ENCODE results near the gene WNT2B.

WNT2B gene

DNA sequence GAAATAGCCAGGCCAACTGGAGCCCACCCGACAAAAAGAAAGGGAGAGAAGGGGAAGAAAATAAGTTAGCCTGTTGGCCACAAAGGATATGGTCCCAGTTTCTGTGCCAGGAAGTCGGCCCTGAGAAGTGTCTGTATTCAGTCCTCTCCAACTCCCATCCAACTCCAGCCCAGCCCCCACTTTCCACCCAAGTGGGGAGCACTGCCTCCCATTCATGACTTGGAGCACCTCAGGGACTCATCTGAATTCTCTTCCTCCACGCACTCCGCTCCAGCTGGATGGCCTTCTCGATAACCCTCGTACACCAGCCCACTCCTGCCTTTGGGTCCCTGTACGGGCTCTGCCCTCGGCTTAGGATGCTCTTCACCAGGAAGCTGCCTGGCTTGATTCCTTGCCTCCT, 2.0 kb upstream of the WNT2B start (continued):
- TF ChIP-seq ZNF157 (tag by site-specific recombination; IDR thresholded peaks at IDR 0.05): no peak
- TF ChIP-seq ZNF658 (tag by site-specific recombination; IDR thresholded peaks at IDR 0.05): no peak
- TF ChIP-seq ZNF121 (tag by site-specific recombination; IDR thresholded peaks at IDR 0.05): no peak
- TF ChIP-seq, protein P1, sequence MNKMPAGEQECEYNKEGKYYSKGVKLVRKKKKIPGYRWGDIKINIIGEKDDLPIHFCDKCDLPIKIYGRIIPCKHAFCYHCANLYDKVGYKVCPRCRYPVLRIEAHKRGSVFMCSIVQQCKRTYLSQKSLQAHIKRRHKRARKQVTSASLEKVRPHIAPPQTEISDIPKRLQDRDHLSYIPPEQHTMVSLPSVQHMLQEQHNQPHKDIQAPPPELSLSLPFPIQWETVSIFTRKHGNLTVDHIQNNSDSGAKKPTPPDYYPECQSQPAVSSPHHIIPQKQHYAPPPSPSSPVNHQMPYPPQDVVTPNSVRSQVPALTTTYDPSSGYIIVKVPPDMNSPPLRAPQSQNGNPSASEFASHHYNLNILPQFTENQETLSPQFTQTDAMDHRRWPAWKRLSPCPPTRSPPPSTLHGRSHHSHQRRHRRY (tag by site-specific recombination; IDR thresholded peaks at IDR 0.05): no peak
- TF ChIP-seq, protein P2, sequence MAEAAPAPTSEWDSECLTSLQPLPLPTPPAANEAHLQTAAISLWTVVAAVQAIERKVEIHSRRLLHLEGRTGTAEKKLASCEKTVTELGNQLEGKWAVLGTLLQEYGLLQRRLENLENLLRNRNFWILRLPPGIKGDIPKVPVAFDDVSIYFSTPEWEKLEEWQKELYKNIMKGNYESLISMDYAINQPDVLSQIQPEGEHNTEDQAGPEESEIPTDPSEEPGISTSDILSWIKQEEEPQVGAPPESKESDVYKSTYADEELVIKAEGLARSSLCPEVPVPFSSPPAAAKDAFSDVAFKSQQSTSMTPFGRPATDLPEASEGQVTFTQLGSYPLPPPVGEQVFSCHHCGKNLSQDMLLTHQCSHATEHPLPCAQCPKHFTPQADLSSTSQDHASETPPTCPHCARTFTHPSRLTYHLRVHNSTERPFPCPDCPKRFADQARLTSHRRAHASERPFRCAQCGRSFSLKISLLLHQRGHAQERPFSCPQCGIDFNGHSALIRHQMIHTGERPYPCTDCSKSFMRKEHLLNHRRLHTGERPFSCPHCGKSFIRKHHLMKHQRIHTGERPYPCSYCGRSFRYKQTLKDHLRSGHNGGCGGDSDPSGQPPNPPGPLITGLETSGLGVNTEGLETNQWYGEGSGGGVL (tag by site-specific recombination; IDR thresholded peaks at IDR 0.05): no peak
- TF ChIP-seq WT1 (tag by site-specific recombination; IDR thresholded peaks at IDR 0.05): no peak
- no peak for TF ChIP-seq ZNF211 (tag by site-specific recombination; IDR thresholded peaks at IDR 0.05; ENCODE audit: low read depth)
- no peak for TF ChIP-seq KLF1 (tag by site-specific recombination; IDR thresholded peaks at IDR 0.05)
- TF ChIP-seq SCRT2 (tag by site-specific recombination; IDR thresholded peaks at IDR 0.05): no peak
- TF ChIP-seq, protein P3, sequence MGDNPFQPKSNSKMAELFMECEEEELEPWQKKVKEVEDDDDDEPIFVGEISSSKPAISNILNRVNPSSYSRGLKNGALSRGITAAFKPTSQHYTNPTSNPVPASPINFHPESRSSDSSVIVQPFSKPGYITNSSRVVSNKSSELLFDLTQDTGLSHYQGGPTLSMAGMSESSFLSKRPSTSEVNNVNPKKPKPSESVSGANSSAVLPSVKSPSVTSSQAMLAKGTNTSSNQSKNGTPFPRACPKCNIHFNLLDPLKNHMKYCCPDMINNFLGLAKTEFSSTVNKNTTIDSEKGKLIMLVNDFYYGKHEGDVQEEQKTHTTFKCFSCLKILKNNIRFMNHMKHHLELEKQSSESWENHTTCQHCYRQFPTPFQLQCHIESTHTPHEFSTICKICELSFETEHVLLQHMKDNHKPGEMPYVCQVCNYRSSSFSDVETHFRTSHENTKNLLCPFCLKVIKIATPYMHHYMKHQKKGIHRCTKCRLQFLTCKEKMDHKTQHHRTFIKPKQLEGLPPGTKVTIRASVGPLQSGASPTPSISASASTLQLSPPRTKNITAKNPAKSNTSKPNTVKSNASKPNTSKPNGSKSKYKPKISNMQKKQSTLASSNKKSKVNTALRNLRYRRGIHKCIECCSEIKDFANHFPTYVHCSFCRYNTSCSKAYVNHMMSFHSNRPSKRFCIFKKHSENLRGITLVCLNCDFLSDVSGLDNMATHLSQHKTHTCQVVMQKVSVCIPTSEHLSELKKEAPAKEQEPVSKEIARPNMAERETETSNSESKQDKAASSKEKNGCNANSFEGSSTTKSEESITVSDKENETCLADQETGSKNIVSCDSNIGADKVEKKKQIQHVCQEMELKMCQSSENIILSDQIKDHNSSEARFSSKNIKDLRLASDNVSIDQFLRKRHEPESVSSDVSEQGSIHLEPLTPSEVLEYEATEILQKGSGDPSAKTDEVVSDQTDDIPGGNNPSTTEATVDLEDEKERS (tag by site-specific recombination; IDR thresholded peaks at IDR 0.05): no peak
- TF ChIP-seq, protein P4, sequence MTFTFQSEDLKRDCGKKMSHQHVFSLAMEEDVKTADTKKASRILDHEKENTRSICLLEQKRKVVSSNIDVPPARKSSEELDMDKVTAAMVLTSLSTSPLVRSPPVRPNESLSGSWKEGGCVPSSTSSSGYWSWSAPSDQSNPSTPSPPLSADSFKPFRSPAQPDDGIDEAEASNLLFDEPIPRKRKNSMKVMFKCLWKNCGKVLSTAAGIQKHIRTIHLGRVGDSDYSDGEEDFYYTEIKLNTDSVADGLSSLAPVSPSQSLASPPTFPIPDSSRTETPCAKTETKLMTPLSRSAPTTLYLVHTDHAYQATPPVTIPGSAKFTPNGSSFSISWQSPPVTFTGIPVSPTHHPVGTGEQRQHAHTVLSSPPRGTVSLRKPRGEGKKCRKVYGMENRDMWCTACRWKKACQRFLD (tag by site-specific recombination; IDR thresholded peaks at IDR 0.05): no peak
- no peak for TF ChIP-seq ZNF416 (tag by site-specific recombination; IDR thresholded peaks at IDR 0.05)

DNA sequence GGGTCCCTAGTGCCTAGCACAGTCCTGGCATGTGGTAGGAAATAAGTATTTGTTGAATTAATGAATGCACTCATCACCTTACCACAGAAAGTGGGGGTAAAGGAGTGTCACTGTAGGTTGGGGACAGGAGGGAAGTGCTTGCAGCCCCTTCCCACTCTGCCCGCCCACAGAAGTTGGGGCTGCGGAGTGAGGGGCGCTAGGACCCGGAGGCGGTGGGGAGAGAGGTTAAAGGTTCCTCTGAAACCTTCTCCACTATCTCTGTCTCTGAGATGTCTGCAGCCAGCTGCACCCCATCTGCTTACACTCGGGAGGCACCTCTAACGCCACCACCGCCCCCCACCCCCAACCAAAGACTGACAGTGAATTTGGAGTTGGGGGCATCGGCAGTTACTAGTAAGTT, 1.4 kb upstream of the WNT2B start:
- POLR2A ChIA-PET: interaction anchor here (0.7 kb wide), 1 partner anchor 17 kb away, joined by 4 read pairs; no protein-coding TSS in a partner anchor
- H3K27ac ChIP-seq (ENCODE audit: extremely low read depth, low read depth, low read length): no peak overlapping the region
- H3K36me3 ChIP-seq (ENCODE audit: control insufficient read depth in 2 of 2, insufficient read depth in 1 of 2, low read length in 2 of 2): no peaks in the 10 kb centered on the region
- peak; percentile 42 for TF ChIP-seq EGR2 (tag by site-specific recombination; IDR thresholded peaks at IDR 0.05; ENCODE audit: low read depth)
- TF ChIP-seq ZNF514 (tag by site-specific recombination; IDR thresholded peaks at IDR 0.05): no peak
- TF ChIP-seq ZFHX2 (tag by site-specific recombination; conservative IDR thresholded peaks at IDR 0.05): peak; percentile 55
- no peaks in the 10 kb centered on the region for H3K9me3 ChIP-seq (ENCODE audit: control insufficient read depth, insufficient read depth, low read depth, low read length)
- no peak overlapping the region for H3K4me3 ChIP-seq (ENCODE audit: low read depth, low read length)
- CTCF ChIA-PET: no interaction called here
- no peaks in the 10 kb centered on the region for H3K4me1 ChIP-seq (ENCODE audit: control insufficient read depth, insufficient read depth, low read length)

DNA sequence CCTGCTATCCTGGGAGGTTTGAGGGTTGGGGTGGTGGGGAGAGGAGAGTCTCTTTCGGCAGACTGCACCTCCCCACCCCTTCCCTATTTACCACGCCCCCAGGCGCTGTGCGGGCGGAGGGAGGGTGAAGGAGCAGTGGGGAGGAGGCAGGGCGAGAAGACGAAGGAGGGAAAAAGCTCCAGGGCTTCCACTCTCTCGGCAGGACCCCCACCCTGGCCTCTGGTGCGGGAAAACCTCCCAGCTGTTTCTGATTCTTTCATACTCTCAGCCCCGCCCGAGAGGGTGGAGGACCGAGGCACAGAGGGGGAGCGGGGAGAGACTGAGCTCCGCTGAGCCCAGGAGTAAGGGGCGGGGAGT, 866 bp upstream of the WNT2B start:
- no peak overlapping the region; the same call in 1 of the 2 replicates for H3K27ac ChIP-seq (ENCODE audit: extremely low read depth, low read depth, low read length)
- ChIA-PET CTCF (interaction anchor here (1.0 to 1.8 kb wide), 2 partner anchors 15 to 20 kb away, joined by 3 to 4 read pairs; no protein-coding TSS in a partner anchor), POLR2A (interaction anchor here (0.7 to 1.1 kb wide), 3 partner anchors 11 to 112 kb away, joined by 3 to 4 read pairs (median 4); partner anchors contain the start of gene CTTNBP2NL)
- H3K36me3 ChIP-seq (ENCODE audit: control insufficient read depth in 2 of 2, insufficient read depth in 1 of 2, low read length in 2 of 2): no peaks in the 10 kb centered on the region
- peak overlapping the region; percentile 52 for H3K4me3 ChIP-seq (ENCODE audit: low read depth, low read length)
- no peaks in the 10 kb centered on the region for H3K4me1 ChIP-seq (ENCODE audit: control insufficient read depth, insufficient read depth, low read length)
- H3K9me3 ChIP-seq (ENCODE audit: control insufficient read depth, insufficient read depth, low read depth, low read length): no peaks in the 10 kb centered on the region
- TF ChIP-seq KLF9 (tag by site-specific recombination; IDR thresholded peaks at IDR 0.05; ENCODE audit: low read depth) (peak; percentile 52; the same call in 1 of the 2 replicates), ZNF473 (tag by site-specific recombination; IDR thresholded peaks at IDR 0.05) (no peak), ZNF585B (tag by site-specific recombination; IDR thresholded peaks at IDR 0.05) (no peak), PRDM1 (tag by site-specific recombination; IDR thresholded peaks at IDR 0.05) (no peak), ZNF23 (tag by site-specific recombination; IDR thresholded peaks at IDR 0.05; ENCODE audit: borderline replicate concordance) (no peak), SP2 (tag by site-specific recombination; IDR thresholded peaks at IDR 0.05) (peak; percentile 27), KLF1 (tag by site-specific recombination; IDR thresholded peaks at IDR 0.05) (peak; percentile 36; the same call in 1 of the 2 replicates), BCL11A (tag by site-specific recombination; IDR thresholded peaks at IDR 0.05; ENCODE audit: low read depth) (no peak), ZFP3 (tag by site-specific recombination; IDR thresholded peaks at IDR 0.05; ENCODE audit: low read depth) (no peak), SP3 (tag by site-specific recombination; IDR thresholded peaks at IDR 0.05) (peak; percentile 56), ZNF202 (tag by site-specific recombination; IDR thresholded peaks at IDR 0.05; ENCODE audit: borderline replicate concordance) (no peak)
